CD4-positive, alpha-beta T cell (primary cell): Measurements from ENCODE around the gene ARX. TPM values are rescaled to one million over a fixed set of nuclear protein-coding genes. Genes with fewer than 3 reads are reported as not detected.

Experiments used
- ATAC-seq: fragments of 200-7000 bp; cut with Tn5 transposase; one replicate; pipeline ENCODE4 v1.10.0; 2022; ENCODE audit warnings: mild to moderate bottlenecking; ENCODE audit not compliant: poor library complexity
- CTCF ChIA-PET: fragments of 350-600 bp; sonication (Branson Sonifier 250); formaldehyde crosslinking; loops from one replicate; lab custom pipeline; 2021; ENCODE audit warnings: antibody characterized with exemption, inconsistent platforms; lab: Charles Lee
- POLR2A ChIA-PET: fragments of 350-600 bp; sonication (Branson Sonifier 250); formaldehyde crosslinking; loops from one replicate; lab custom pipeline; 2021; ENCODE audit warnings: antibody characterized with exemption, inconsistent platforms; lab: Charles Lee
- DNase-seq, 14 experiments: peaks; one replicate each; pipeline ENCODE4 v3.0.0-alpha.2; 2013 to 2020; ENCODE audit warnings: mixed read lengths in 2 of 14
- H3K27ac ChIP-seq, 2 donors: one replicate each; pipeline versions ENCODE4 v1.5.1 to v1.7.0; 2013; ENCODE audit warnings: low read length in 2 of 2, low read depth in 1 of 2, mild to moderate bottlenecking in 1 of 2
- H3K27me3 ChIP-seq, 2 experiments: 1 replicate in 1 of 2; 2 replicates in 1 of 2; pipeline versions ENCODE4 v1.6.1 to v1.7.0; 2013; ENCODE audit warnings: low read length in 2 of 2, control low read depth in 1 of 2, mild to moderate bottlenecking in 1 of 2, moderate library complexity in 1 of 2; ENCODE audit not compliant: insufficient read depth in 2 of 2, control insufficient read depth in 1 of 2
- H3K36me3 ChIP-seq: one replicate; pipeline ENCODE4 v1.6.1; 2013; ENCODE audit warnings: low read length, control low read depth; ENCODE audit not compliant: insufficient read depth
- H3K4me1 ChIP-seq: one replicate; pipeline ENCODE4 v1.6.1; 2013; ENCODE audit warnings: low read length, control low read depth; ENCODE audit not compliant: insufficient read depth
- H3K4me3 ChIP-seq: one replicate; pipeline ENCODE4 v1.5.1; 2013; ENCODE audit warnings: mild to moderate bottlenecking, low read length, moderate library complexity
- H3K9me3 ChIP-seq, 2 experiments: 1 replicate in 1 of 2; 2 replicates in 1 of 2; pipeline versions ENCODE4 v1.6.1 to v1.7.0; 2013; ENCODE audit warnings: low read length in 2 of 2, mild to moderate bottlenecking in 2 of 2, control low read depth in 1 of 2, moderate library complexity in 1 of 2; ENCODE audit not compliant: control insufficient read depth in 1 of 2, insufficient read depth in 1 of 2
- H3K27ac Mint-ChIP-seq: one replicate; pipeline ENCODE4 v1.8.0; 2020; ENCODE audit warnings: mixed read lengths
- H3K27me3 Mint-ChIP-seq: one replicate; pipeline ENCODE4 v1.8.0; 2021; ENCODE audit warnings: mixed read lengths
- H3K36me3 Mint-ChIP-seq: one replicate; pipeline ENCODE4 v1.8.0; 2021; ENCODE audit warnings: low read depth, mixed read lengths
- H3K4me1 Mint-ChIP-seq: one replicate; pipeline ENCODE4 v1.8.0; 2021; ENCODE audit warnings: low read depth, mixed read lengths
- H3K4me3 Mint-ChIP-seq: one replicate; pipeline ENCODE4 v1.8.0; 2020; ENCODE audit warnings: mild to moderate bottlenecking, mixed read lengths
- H3K9me3 Mint-ChIP-seq: one replicate; pipeline ENCODE4 v1.8.0; 2020; ENCODE audit warnings: mixed read lengths
- intact Hi-C, 2 experiments: fragments of 100-400 bp; cut with DNase I in 1 of 2; cut with micrococcal nuclease in 1 of 2; formaldehyde crosslinking; loops; one replicate each; pipeline versions ENCODE4 v1.15.1 to v1.9.0; 2023 to 2025; cut with DNase I, micrococcal nuclease
- total RNA-seq, 174 experiments: library from RNA in 2 of 174; stranded (reverse) in 2 of 174; gene quantifications; one replicate each; pipeline ENCODE4 v1.2.3 and lab custom pipeline; 2021 to 2026
- TF ChIP-seq, protein P1 (sequence below): fragments of 200-600 bp; IDR thresholded peaks from one replicate; pipeline ENCODE4 v1.8.0; 2022; ENCODE audit warnings: antibody characterized with exemption, mild to moderate bottlenecking

Gene ARX
- total RNA-seq, 2 experiments from 2014 or later: not detected

DNA sequence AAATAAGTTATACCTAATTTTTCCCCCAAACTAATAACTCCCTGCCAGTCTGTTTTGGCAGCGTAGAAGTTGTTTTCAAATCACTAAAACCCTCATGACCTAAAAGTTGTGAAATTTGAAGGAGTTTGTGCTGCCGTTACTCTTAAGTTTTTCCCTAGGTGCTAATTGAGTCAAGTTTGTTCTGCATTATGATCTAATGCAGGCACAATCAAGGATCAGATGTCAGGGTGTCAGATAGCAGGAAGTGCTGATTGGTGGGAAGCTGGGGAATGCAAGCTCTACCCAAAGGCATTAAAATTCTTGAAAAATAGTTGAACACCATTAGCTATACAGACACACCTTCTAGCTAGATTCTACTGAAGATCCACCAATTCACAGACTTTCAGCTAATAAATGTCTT lies 51.9 kb downstream of the ARX start:
- ChIA-PET CTCF (no interaction called here), POLR2A (no interaction called here)
- no peaks in the 10 kb centered on the region for H3K9me3 ChIP-seq
- ATAC-seq: no peak
- H3K36me3 Mint-ChIP-seq: no peaks in the 10 kb centered on the region
- no peak overlapping the region for H3K4me3 ChIP-seq
- no peak overlapping the region for H3K4me3 Mint-ChIP-seq
- no peaks in the 10 kb centered on the region for H3K4me1 ChIP-seq
- TF ChIP-seq, protein P1, sequence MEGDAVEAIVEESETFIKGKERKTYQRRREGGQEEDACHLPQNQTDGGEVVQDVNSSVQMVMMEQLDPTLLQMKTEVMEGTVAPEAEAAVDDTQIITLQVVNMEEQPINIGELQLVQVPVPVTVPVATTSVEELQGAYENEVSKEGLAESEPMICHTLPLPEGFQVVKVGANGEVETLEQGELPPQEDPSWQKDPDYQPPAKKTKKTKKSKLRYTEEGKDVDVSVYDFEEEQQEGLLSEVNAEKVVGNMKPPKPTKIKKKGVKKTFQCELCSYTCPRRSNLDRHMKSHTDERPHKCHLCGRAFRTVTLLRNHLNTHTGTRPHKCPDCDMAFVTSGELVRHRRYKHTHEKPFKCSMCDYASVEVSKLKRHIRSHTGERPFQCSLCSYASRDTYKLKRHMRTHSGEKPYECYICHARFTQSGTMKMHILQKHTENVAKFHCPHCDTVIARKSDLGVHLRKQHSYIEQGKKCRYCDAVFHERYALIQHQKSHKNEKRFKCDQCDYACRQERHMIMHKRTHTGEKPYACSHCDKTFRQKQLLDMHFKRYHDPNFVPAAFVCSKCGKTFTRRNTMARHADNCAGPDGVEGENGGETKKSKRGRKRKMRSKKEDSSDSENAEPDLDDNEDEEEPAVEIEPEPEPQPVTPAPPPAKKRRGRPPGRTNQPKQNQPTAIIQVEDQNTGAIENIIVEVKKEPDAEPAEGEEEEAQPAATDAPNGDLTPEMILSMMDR: no peak
- H3K36me3 ChIP-seq: no peaks in the 10 kb centered on the region
- H3K27ac ChIP-seq: no peak overlapping the region
- H3K27ac Mint-ChIP-seq: no peak overlapping the region
- no peaks in the 10 kb centered on the region for H3K4me1 Mint-ChIP-seq
- H3K27me3 Mint-ChIP-seq: no peaks in the 10 kb centered on the region
- H3K9me3 Mint-ChIP-seq: no peaks in the 10 kb centered on the region
- DNase-seq: no peak
- no peaks in the 10 kb centered on the region for H3K27me3 ChIP-seq
- intact Hi-C loops: no loop called here

DNA sequence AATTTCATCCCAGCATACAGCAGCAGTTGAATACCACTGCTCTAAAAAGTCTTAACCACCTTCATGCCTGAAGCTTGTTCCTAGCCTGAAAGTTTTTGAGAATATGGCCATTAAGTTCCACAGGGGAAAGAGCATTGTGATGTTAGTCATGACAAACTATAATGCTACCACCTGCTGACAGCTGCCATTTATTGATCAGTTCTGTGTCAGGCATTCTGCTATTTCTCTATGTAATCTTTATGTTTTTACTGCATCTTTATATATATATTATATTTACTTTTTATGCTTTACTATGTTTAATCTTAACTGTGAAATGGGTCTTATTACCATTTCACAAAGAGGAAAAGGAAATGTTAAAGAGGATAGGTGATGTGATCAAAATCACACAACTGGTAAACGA lies 54.0 kb downstream of the ARX start:
- Mint-ChIP-seq H3K36me3 (no peaks in the 10 kb centered on the region), H3K27me3 (no peaks in the 10 kb centered on the region), H3K27ac (no peak overlapping the region), H3K4me1 (no peaks in the 10 kb centered on the region), H3K9me3 (no peaks in the 10 kb centered on the region), H3K4me3 (no peak overlapping the region)
- no peak for ATAC-seq
- intact Hi-C loops: no loop called here
- Histone ChIP-seq H3K4me3 (no peak overlapping the region), H3K4me1 (no peaks in the 10 kb centered on the region), H3K27ac (no peak overlapping the region), H3K36me3 (no peaks in the 10 kb centered on the region), H3K27me3 (no peaks in the 10 kb centered on the region), H3K9me3 (no peaks in the 10 kb centered on the region)
- ChIA-PET CTCF (no interaction called here), POLR2A (no interaction called here)
- TF ChIP-seq, protein P1: no peak
- DNase-seq: no peak

DNA sequence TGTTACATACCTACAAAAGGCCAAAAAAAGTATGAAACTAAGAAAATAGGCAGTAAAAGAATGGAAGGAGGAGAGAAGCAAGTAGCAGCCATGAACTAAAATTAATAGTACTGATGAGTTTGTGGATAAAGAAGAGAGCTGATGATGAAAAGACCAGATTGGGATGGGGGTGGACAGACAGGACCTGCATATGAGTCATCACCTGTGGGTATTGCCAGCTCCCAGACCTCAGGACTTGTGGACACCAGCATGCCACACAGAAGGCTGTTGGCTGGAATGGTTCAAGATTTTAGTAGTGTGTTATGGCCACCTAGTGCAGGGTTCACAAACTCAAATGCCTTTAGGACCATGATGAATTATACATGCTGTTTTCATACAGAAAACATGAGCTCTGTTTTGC lies 58.9 kb downstream of the ARX start:
- Mint-ChIP-seq H3K36me3 (no peaks in the 10 kb centered on the region), H3K9me3 (no peaks in the 10 kb centered on the region), H3K4me1 (no peaks in the 10 kb centered on the region), H3K4me3 (no peak overlapping the region), H3K27me3 (no peaks in the 10 kb centered on the region), H3K27ac (no peak overlapping the region)
- DNase-seq: no peak
- ChIA-PET CTCF (no interaction called here), POLR2A (no interaction called here)
- Histone ChIP-seq H3K9me3 (no peaks in the 10 kb centered on the region), H3K36me3 (no peaks in the 10 kb centered on the region), H3K27ac (no peak overlapping the region), H3K27me3 (no peaks in the 10 kb centered on the region), H3K4me3 (no peak overlapping the region), H3K4me1 (no peaks in the 10 kb centered on the region)
- intact Hi-C loops: no loop called here
- ATAC-seq: no peak
- TF ChIP-seq, protein P1: no peak
